NCI-H510A treated with DMSO at 0.1 percent for 48 hours (cell line): ENCODE results near the gene BCL2L15.
A peak's percentile ranks its signal among the peaks of the same experiment; 100 is the strongest.

ENCODE experiments used
- DNase-seq: peaks from one replicate; lab custom pipeline; 2025; lab: John Stamatoyannopoulos, UW

BCL2L15 gene

DNA sequence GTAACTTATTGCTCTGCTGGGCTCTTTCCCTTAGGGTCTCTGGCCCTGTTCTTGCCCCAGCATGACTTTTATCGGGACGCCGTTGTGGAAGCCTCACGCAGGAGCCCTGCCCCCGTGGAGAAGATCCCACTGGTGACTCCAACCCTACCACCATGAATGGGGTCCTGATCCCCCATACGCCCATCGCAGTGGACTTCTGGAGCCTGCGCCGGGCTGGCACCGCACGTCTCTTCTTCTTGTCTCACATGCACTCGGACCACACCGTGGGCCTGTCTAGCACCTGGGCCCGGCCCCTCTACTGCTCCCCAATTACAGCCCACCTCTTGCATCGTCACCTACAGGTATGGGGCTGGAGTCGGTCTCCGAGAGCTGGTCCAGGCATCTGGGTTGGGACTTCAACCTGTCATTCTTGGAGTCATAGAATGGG, 18.1 kb upstream of the BCL2L15 start:
- no peak for DNase-seq

DNA sequence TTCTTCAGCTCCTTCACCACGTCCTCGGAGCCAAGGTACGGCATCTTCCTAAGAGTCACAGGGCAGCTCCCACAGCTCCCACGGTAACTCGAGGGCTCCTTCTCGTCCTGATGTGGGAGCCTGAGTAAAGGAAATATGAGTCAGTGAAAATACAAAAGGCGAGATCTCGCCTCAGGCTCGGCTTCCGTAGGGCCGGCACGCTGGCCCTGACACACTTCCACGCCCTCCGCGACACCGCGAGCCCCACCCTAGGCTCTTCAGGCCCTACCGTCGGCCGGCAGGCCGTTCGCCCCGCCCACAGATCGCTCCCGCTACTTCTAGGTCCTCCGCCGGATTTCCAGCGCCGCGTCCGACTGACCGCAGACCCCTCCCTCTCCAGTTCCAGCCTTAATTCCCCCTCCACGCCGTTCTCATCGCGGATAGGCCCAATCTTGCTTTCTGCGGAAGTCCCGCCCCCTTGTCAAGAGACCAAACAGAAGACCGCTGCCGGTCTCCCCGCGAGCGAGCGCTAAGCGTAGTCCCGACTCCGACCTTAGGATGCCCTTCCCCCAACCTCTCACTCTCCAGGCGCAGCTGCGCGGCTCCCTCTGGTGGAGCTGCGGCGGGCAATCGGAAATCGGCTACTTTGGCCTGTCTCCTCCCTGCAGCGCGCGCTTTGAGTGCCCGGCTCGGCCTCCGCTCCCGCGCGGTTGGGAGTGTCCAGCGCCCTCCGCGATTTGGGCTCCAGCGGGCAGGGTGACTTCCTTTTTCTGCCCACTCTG, 17.5 kb upstream of the BCL2L15 start, which contains the start of the genes AP4B1 and DCLRE1B:
TSS of gene AP4B1 (minus strand) at position 126 of the 761 bp plus-strand sequence. CDS start at position 44, 82 bp downstream.
TSS of gene DCLRE1B (plus strand) at position 653 of the 761 bp plus-strand sequence. CDS start 261 bp downstream, outside the sequence.
- DNase-seq = peak; percentile 100

DNA sequence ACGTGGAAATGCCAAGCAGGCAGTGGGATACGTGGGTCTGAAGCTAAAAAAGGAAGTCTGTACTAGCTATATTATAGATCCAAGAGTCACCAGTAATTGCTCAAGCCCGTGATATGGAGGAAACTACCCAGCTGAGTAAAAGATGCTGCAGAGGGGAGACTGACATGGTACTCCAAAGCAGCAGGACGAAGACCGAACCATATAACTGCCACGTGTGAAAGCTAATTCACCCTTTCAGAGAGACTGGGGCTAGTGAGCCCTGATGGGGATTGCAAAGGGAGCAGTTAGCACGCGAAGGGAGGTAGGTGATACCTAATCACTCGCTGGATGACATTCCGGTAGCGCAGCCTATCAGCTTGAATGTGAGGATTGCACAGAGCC, 16.9 kb upstream of the BCL2L15 start:
- DNase-seq = peak; percentile 78

DNA sequence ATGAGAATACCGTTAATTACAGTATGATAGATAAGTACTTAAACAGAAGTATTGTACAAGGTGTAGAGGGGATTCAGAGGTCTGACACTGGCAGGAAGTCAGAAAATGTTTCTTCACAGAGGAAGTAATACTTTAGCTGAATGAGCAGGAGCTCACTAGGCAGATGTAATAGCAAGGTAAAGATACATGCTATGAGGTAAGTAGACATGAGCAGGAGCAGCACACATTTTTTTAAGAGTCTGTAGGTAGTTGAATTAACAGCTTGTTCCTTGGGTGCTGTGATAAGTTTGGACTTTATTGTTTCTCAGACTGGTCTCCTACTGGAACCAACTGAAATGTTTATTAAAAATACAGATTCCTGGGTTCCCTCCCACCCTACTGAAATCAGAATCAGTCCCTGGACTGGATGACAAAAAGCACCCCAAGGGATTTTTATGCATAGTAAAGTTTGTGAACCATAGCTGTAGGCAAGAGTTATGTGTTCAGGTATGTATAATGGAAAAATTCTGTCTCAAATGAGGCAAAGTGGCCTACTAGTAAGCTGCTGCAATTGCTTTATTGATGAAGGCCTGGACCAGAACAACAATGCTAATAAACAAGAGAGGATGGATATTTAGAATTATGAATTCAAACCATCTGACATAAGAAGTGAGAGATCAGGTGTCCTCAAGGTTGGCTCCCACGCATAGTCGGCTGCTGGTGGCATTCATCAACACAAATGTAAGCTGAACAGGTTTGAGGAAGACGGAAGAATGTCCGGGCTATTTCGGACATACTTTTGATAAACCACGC, 16.3 kb upstream of the BCL2L15 start:
- peak; percentile 39 for DNase-seq

DNA sequence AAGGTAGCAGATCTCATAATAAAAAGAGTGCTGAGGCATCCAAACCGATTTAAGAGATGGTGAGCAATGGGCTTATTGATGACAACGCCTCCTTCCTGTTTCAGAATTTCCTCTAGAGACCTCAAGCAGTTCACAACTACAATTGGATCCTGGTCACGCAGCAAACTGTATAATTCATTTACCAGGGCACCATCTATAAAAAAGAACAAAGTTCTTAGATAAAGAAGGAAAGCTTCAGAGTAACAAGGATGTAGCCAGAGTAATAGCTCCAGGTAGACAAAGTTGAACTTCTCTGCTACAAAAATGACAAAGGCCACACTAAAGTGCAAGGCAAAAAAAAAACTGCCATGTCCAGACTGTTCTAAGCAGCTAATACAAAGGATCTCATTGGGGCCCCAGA, 13.8 kb upstream of the BCL2L15 start:
- no peak for DNase-seq

DNA sequence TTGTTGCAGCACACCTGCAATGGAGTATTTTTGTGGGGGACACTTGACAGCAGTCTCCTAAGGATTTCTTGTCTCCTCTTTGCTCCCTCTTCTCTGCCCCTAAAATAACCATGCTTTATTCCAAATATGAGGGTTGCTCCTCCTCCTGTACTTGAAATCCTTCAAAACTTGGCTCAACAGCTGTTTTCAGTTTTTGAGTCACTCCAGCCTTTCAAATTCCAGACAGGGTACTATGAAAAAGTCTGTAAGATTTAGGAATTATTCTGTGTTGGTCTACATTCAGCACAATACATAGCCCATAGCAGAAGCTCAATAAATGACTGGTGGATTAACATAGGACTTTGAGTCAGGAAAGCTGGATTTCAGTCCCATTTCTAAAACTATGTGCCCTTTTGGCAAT, 11.7 kb upstream of the BCL2L15 start:
- no peak for DNase-seq

DNA sequence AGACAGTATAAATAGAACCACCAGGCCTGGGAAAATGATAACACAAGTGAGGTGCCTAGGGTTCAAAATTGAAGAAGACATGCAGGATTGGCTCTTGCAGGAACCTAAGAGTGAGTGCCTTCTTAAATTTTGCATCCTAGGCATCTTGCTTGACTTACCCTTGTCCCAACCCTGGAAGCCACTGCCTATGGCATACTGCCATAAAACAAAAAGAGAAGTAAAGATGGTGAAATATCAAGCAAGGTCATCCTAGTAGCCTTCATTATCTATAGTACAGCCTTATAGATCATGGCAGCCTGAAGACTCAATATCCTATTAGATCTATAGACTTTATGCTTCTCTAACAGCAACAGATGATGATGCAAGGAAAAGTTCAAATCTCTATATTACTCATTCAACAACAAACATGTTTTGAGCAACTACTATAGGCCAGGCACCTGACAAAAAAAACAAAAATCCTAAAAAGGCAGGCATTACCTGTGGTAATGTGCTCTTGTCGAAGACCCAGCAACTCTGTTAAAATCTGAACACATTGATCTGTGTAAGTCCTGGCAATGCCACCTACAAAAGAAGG, 10.9 kb upstream of the BCL2L15 start:
- DNase-seq = no peak

DNA sequence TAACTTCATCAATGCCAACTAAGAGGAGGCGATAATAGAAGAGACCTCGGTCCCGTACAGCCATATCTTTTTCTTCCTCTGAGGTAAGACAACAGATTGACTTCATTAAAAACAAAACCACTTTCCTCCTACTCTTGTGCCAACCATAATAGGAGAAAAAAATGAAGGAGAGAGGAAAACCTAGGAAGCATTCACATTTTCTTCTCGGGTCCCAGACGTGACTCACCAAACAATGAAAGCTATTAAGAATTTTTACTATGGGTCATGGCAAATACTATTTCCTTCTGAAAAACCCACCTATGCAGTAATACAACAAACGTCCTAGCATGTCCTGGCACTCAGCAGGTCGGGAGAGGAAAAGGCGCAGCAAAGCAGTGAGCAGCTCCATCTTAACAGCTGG, 8.6 kb upstream of the BCL2L15 start:
- no peak for DNase-seq

DNA sequence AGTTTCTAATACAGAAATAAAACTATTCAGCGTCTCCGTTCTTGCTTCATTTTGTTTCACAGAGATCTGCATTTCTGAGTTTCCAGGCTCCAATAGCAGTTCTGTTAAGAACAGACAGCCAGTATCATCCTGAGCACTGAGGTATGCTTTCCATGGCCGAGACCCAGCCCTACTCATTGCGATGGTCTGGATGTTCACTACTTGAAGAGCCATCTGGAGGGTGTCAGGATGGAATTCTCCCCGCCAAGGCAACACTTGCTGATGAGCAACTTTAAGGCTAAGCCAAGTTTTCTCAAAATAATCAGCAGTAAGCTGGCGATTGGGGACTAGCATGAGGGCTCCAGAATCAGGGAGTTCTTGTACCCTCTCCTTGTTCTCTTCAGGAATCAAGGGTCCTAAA, 7.7 kb upstream of the BCL2L15 start:
- no peak for DNase-seq

DNA sequence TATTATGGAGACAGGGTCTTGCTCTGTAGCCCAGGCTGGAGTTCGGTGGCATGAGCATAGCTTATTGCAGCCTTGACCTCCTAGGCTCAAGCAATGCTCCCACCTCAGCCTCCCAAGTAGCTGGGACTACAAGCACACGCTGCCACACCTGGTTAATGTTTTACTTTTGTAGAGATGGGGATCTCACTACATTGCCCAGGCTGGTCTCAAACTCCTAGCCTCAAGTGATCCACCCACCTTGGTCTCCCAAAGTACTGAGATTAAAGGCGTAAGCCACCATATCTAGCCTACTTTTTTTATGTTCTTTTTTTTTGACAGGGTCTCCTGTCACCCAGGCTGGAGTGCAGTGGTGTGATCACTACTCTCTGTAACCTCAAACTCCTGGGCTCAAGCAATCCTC, 5.9 kb upstream of the BCL2L15 start:
- DNase-seq = no peak

DNA sequence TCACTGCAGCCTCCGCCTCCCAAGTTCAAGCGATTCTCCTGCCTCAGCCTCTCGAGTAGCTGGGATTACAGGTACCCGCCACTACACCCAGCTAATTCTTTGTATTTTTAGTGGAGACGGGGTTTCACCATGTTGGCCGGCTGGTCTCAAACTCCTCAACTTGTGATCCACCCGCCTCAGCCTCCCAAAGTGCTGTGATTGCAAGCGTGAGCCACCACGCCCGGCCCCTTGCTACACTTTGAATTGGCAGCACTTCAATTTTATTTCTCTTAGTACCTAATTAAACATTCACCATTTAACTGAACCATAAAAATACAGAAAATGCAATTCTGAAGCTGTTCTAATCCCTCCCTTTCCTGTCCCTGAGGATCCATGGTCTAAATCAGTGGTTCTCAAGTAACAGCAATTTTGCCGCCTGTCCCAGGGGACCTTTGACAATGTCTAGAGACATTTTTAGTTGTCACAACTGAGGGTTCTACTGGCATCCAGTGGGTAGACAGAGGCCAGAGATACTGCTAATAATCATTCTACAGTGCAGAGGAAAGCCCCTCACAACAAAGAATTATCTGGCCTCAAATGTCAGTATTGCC, 4.3 kb upstream of the BCL2L15 start:
- DNase-seq = no peak

DNA sequence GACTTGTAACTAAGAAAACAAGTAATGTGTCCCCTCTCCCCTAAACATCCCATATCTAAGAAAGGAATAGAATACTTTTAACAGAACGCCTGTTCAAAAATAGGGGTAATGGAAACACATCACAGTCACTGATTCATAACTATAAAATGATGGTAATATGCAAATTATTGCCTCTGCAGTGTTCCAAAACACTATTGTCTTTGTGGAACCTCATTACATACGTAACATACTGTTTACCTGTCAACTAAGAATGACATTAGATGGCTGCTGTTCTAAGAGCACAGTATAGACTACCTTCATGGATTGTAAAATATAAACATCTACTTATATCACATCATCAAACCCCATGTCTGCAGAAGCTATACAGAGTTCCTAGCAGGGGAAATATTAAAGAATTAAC, 3.4 kb upstream of the BCL2L15 start:
- DNase-seq = no peak

DNA sequence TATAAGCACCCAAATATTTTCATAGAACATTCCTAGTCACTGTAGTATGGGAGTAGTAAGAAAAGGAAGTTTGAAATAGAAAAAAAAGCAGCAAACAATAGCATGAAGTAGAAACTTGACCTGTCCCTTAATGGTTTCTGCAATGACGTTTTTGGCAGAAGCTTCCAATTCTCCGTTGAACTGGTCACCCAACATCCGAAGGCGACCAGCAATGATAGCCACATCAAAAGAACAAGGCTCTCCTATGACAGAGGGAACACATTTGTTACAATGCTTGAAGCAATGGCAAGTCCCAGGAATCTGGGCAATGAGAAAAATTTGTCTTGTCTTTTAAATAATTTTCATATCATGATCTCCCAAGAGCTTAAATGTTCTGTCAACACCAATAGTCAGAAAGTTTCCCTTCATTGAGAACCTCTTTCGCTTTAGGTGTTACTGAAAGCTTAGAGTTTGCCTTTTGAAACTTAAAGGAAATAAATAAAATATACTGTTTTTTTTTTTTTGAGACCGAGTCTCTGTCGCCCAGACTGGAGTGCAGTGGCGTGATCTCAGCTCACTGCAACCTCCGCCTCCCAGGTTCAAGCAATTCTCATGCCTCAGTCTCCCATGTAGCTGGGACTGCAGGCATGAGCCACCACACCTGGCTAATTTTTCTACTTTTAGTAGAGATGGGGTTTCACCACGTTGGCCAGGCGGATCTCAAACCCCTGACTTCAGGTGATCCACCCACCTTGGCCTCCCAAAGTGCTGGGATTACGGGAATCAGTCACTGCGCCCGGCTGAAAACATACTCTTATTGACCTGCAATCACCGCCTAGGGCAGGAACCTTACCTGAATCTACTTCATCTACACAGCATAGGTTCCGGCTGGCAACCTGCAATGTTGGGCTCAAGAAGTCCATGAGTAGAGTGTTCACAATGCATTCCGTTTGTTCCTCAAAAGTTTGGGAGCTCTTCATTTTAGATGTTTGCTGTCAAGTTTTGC, 672 bp downstream of the BCL2L15 start:
- DNase-seq = no peak

DNA sequence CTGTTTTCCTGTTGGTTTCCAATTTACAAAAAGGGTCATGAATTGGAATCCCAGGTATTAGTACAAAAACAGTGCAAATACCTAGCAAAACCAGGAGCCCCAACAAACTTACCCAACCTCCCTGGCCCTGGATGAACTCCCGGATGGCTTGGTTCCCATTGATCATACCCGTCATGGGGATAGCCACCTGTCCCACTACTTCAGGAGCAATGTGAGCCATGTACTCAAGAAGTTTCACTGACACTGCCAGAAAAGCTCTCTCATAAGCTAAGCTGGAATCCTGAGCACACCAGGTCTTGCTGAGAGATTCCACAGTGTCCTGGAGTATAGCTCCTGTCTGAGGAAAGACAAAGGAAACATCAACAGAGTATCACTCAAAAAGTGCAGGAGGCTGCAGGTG, 5.7 kb downstream of the BCL2L15 start:
- DNase-seq = no peak

DNA sequence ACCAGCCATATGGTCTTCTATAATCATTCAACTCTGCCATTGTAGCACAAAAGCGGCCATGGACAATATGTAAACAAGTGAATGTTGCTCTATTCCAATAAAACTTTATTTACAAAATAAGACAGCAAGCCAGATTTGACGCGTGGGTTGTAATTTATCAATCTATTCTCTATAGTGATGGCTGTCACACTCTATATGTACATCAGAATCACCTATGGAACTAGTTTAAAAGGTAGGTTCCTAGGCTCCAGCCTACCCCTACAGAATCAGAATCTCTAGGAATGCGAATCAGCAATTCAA, 7.7 kb downstream of the BCL2L15 start:
- DNase-seq = no peak

DNA sequence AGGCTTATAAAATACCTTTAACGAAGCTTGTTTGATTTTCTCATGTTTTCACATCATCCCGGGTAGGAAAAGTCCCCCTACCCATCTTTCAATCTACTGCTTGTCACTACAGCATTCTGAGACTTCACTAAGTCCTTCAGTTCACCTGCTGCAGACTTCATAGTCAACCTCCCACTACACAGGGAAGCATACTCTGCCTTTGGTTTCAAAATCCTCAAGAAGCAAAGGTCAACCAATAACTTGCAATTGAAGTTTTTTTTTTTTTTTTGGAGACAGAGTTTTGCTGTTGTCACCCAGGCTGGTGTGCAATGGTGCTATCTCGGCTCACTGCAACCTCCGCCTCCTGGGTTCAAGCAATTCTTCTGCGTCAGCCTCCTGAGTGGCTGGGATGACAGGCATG, 11.2 kb downstream of the BCL2L15 start:
- DNase-seq = no peak

DNA sequence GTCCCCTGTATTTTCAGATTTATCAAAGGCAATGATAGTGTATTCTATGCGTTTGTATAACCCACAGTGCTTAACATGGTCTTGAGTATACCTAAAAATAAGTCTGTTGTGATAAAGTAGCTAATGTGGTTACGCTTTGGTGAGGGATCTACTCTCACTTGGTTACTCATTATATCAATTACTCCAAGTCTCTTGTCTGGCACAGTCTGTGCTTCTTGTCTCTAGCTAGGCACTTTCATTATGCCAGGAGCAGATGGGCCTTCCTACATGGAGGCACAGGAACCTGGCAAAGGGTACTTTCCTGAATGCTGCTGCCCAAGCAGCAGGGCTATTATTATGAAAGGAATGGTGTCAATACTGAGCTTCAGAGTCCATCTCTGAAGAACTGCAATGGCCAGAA, 11.7 kb downstream of the BCL2L15 start:
- no peak for DNase-seq

DNA sequence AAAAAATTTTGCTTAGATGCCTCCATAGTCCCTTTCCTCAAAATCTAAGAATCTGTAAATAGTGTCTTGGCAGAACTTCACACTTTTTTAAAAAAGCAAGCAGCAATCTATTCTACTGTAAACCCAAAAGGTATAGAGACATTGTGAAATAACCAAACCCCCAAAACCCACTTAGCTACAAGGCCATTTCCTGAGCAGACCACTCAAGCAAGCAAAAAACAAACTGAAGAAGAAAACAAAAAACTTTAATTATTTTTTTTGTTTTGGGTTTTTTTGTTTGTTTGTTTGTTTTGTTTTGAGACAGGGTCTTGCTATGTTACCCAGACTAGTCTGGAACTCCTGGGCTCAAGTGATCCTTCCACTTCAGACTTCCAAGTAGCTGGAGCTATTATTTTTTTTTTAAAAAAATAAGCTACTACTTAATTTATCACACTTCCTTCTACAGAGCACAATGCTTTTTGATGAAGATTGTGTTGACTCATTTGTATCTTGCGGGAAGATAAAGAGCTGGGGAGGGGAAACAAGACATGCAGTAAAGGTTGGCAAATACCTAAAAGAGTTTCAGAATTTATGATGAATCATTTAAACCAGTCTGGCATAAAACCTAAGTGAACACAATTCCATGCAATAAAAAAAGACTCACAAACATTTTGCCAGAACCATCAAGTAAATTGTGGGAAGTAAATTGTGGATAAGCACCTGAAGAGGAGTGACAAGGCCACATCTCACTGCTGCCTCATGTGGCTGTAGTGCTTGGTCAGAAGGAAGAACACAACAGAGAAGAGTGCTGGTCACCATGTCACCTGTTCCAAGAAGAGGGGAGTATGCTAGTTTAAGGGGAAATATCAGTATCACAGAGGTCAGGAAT, 13.1 kb downstream of the BCL2L15 start:
- DNase-seq = no peak

DNA sequence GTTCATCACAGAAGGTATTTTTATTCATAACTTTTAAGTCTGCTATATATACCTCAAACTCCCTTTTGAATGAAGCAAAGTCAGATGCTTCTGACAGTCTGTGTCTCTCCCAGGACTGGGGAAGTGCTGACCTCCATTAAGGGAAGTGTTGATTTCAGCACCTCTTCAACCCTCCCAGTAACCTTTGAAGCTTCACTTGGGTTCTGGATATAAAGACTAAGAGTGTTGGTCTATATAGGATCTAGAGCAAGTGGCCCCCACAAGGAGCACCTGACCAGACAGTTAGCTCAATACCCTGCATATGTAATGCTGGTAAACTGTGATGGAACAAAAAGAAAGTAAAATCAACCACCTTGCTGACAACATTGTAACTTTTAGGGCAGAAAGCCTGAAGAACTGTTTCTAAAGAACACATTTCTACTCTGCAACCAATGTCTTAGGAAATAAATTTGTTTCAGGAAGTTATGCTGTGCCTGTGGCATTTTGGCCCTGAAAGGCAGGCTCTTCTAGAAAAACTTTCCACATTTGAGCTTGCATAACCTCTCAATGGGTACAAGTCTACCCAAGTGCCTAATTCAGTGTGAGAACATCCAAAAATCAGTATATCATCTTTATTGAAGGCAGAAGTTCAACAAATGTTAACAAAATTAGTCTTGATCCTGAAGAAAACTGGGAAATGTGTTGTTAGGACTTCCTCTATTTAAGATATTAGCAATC, 15.0 kb downstream of the BCL2L15 start:
- DNase-seq = no peak

DNA sequence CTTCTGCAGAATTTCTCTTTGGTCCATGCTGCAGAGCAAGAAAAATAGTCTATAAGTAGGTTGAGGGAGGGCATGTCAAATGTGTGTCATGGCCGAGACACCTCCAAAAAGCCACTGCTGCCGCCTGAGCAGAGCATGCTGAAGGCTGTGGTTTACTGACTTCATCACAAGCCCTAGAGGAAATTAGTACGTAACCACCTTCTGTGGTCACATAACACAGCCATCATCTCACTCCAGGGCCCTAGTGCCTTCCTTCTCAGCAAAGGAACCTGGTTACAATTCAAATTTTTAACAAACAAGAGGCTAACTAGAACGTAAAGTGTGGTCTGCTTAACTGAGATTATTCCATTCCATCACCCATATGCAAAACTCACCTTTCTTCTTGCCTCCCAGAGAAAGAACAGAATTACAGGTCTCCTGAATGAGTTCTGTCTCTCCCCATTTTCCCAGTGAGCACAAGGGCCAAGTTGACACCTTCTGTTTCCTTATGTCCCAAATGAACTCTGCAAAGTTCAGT, 15.7 kb downstream of the BCL2L15 start, which contains the start of gene PTPN22:
TSS of gene PTPN22 (minus strand) at position 116 of the 517 bp plus-strand sequence.
- DNase-seq = no peak
